ENCODE measurements around the gene CFAP299.

CFAP299 gene

DNA sequence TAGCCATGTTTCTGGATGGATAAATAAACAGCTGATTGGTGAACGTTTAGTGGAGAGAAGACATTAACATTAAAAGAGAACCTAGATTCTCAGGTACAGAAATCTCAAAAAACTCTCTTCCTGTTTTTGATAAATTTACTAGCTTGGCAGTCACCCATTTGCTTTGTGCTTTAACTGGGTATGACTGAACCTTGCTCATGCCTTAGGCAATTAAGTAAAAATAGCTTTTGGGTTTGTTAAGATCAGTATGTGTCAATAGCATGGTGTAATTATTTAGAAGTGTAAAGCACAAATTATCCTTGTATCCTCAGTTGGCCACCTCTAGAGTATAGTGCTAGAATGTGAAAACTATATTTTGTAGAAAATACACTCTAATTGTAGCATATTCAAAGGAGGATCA, 200.0 kb downstream of the CFAP299 start:
- Histone ChIP-seq H3K36me3 (no peaks in the 10 kb centered on the region), H3K4me2 (no peak overlapping the region), H3K9me3 (replicated peaks in 1 of 11) (no peaks in the 10 kb centered on the region; a peak in 1 of 22 replicates), H3K9ac (no peak overlapping the region), H3K27me3 (no peaks in the 10 kb centered on the region), H3K27ac (no peak overlapping the region), H4K20me1 (no peaks in the 10 kb centered on the region), H3K4me1 (peaks cover 0 to 18% (median 11%) of the 10 kb centered on the region in 10 experiments; a peak in 9 of 20 replicates), H3K4me3 (no peak overlapping the region)
- no peak for TF ChIP-seq Cebpa-rat (IDR thresholded peaks at IDR 0.05)

DNA sequence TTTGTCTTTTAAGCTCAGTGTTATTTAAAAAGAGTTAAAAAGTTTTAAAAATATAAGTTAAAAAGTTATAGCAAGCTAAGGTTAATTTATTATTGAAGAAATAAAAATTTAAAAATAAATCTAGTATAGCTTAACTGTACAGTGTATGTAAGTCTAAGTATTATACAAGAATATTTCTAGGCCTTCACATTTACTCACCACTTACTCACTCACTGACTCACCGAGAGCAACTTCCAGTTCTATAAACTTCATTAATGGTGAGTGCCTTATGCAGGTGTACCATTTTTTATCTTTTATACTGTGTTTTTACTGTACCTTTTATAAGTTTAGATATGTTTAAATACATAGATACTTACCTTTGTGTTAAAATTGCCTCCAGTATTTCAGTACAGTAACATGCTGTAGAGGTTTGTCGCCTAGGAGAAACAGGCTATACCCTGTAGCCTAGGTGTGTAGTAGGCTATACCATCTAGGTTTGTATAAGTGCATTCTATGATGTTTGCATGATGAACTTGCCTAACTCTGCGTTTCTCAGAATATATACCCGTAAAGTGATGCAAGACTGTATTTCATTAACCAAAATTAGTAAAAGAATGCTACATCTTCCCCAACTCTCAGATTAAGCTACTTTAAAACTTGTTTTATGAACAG, 202.9 kb downstream of the CFAP299 start:
- H3K4me3 ChIP-seq: no peak overlapping the region
- no peaks in the 10 kb centered on the region for H3K36me3 ChIP-seq
- H3K4me1 ChIP-seq: peaks cover 0 to 4% (median 0%) of the 10 kb centered on the region in 10 experiments; a peak in 4 of 20 replicates
- H3K9me3 ChIP-seq (replicated peaks in 1 of 11): peaks cover 0 to 7% (median 0%) of the 10 kb centered on the region in 11 experiments; a peak in 3 of 22 replicates
- no peak overlapping the region for H3K27ac ChIP-seq
- TF ChIP-seq Cebpa-rat (IDR thresholded peaks at IDR 0.05): no peak
- no peaks in the 10 kb centered on the region for H4K20me1 ChIP-seq
- H3K9ac ChIP-seq: no peak overlapping the region
- H3K4me2 ChIP-seq: no peak overlapping the region
- H3K27me3 ChIP-seq: no peaks in the 10 kb centered on the region

DNA sequence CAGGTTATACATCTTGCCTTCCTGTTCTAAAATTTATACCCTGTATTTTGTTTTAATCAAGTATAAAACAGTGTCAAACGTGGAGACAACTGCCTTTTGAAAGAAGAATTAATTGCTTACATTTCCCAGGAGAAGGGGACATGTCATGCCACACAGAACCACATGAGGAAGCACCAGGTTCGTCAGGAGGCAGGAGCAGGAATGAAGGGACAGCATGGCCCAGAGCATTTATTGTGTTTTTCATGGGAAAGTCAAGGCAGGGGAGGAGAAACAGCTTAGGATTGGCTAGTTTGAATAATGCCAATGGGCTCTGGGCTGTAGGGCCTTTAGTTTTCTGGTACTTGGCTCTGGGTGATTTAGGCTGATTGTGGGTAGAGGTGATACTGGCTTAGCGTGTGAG, 203.7 kb downstream of the CFAP299 start:
- H3K9me3 ChIP-seq (replicated peaks in 1 of 11): peaks cover 0 to 7% (median 0%) of the 10 kb centered on the region in 11 experiments; a peak in 3 of 22 replicates
- peaks cover 0 to 4% (median 0%) of the 10 kb centered on the region in 10 experiments; a peak in 3 of 20 replicates for H3K4me1 ChIP-seq
- no peak overlapping the region for H3K4me2 ChIP-seq
- H3K27ac ChIP-seq: no peak overlapping the region
- H3K36me3 ChIP-seq: no peaks in the 10 kb centered on the region
- no peak for TF ChIP-seq Cebpa-rat (IDR thresholded peaks at IDR 0.05)
- no peaks in the 10 kb centered on the region for H4K20me1 ChIP-seq
- H3K4me3 ChIP-seq: no peak overlapping the region
- no peaks in the 10 kb centered on the region for H3K27me3 ChIP-seq
- H3K9ac ChIP-seq: no peak overlapping the region

DNA sequence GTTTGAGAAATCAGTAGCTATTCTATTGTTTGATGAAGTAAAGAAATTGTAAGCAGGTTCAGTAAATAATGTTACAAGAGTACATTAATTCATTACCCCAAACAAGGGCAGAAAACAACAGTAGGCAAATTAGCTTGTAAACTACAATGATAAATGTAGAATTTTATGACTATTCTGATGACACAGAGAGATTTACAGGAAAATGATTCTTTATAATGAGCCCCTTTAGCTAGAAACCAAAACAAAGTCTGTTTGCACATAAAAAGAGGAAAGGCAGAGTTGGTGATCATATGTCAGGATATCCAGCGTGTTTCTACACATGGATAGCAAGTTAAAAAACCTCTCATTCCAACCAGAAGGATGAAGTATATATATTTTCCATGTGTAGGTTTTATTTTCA, 204.8 kb downstream of the CFAP299 start:
- no peak overlapping the region for H3K27ac ChIP-seq
- H4K20me1 ChIP-seq: no peaks in the 10 kb centered on the region
- peaks cover 0 to 4% (median 0%) of the 10 kb centered on the region in 10 experiments; a peak in 3 of 20 replicates for H3K4me1 ChIP-seq
- TF ChIP-seq Cebpa-rat (IDR thresholded peaks at IDR 0.05): no peak
- H3K36me3 ChIP-seq: no peaks in the 10 kb centered on the region
- no peaks in the 10 kb centered on the region for H3K27me3 ChIP-seq
- H3K4me3 ChIP-seq: no peak overlapping the region
- H3K4me2 ChIP-seq: no peak overlapping the region
- H3K9me3 ChIP-seq (replicated peaks in 1 of 11): peaks cover 0 to 7% (median 0%) of the 10 kb centered on the region in 11 experiments; a peak in 3 of 22 replicates
- no peak overlapping the region for H3K9ac ChIP-seq

DNA sequence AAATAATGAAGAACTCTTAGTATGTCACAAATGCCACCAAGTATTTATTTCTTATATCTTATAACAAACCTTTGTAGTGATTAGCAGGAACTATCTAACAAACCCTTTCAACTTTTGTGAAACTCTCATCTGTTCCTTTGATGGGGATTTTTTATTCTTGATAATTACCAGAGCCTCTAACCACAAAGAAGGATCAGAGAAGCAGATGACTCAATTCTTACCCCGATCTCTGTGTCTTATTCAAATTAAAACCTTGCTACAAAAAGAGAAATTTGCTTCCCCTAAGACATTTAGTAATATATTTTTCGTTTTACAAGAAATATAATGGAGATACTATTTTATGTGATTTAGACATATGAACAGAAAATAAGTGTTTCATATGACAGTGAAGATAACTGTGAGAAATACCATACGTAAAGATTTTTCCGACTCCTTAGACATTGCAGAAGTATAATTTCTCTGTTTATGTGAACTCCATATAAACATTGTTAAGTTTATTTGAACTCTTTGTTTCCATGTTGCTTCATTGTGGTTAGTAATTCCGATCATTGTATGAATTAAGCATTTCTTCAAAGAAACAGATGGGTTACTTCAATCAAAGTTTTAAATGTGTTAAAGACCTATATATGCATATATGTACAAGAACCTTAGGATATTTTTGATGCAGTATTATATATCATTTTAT, 205.4 kb downstream of the CFAP299 start:
- Histone ChIP-seq H3K27ac (no peak overlapping the region), H3K4me2 (no peak overlapping the region), H3K9ac (no peak overlapping the region), H3K9me3 (replicated peaks in 1 of 11) (peaks cover 0 to 7% (median 0%) of the 10 kb centered on the region in 11 experiments; a peak in 3 of 22 replicates), H3K27me3 (no peaks in the 10 kb centered on the region), H3K4me1 (peaks cover 0 to 4% (median 0%) of the 10 kb centered on the region in 10 experiments; a peak in 3 of 20 replicates), H4K20me1 (no peaks in the 10 kb centered on the region), H3K4me3 (no peak overlapping the region), H3K36me3 (no peaks in the 10 kb centered on the region)
- no peak for TF ChIP-seq Cebpa-rat (IDR thresholded peaks at IDR 0.05)

DNA sequence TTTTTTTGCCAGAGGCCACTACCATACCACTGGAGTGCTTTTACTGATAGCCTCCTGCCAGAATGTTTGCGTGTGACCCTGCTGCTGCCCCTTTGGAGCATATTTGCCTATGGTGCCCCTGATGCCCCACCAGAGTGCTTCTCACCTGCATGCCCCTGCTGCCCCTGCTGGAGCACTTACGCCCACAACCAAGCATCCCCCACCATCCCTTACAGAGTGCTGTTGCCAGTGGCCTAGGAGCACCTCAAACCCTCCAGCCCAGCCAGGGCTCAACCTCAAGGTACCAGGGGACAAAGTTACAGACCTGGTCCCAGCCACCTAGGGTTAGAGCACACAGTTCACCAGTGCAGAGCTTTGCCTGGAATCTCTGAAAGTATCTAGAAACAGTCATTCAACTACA, 207.2 kb downstream of the CFAP299 start:
- TF ChIP-seq Cebpa-rat (IDR thresholded peaks at IDR 0.05): no peak
- H3K9me3 ChIP-seq (replicated peaks in 1 of 11): peaks cover 0 to 7% (median 0%) of the 10 kb centered on the region in 11 experiments; a peak in 3 of 22 replicates
- H3K27me3 ChIP-seq: no peaks in the 10 kb centered on the region
- no peak overlapping the region for H3K27ac ChIP-seq
- no peak overlapping the region for H3K4me2 ChIP-seq
- H3K36me3 ChIP-seq: no peaks in the 10 kb centered on the region
- peaks cover 0 to 4% (median 0%) of the 10 kb centered on the region in 10 experiments; a peak in 3 of 20 replicates for H3K4me1 ChIP-seq
- no peaks in the 10 kb centered on the region for H4K20me1 ChIP-seq
- H3K9ac ChIP-seq: no peak overlapping the region
- no peak overlapping the region for H3K4me3 ChIP-seq

- Histone ChIP-seq H3K27me3 (no peaks in the 10 kb centered on the region), H3K27ac (no peak overlapping the region), H3K4me1 (no peaks in the 10 kb centered on the region), H3K36me3 (no peaks in the 10 kb centered on the region), H3K4me3 (no peak overlapping the region), H3K9ac (no peak overlapping the region), H3K4me2 (no peak overlapping the region), H4K20me1 (no peaks in the 10 kb centered on the region), H3K9me3 (replicated peaks in 1 of 11) (peaks cover 8 to 28% (median 18%) of the 10 kb centered on the region in 11 experiments; a peak in 18 of 22 replicates)
- TF ChIP-seq Cebpa-rat (IDR thresholded peaks at IDR 0.05): no peak
Observed at GRCh38 chr4:80560337-80560736, 224.8 kb downstream of the CFAP299 start.

GRCh38 chr4:80566203-80566872, 230.8 kb downstream of the CFAP299 start:
- Histone ChIP-seq H3K9ac (no peak overlapping the region), H3K4me2 (0 out of 22 replicates have a peak overlapping the region, but pooled peaks of 1 of the 11 experiments have one; percentile 16), H4K20me1 (no peaks in the 10 kb centered on the region), H3K9me3 (replicated peaks in 1 of 11) (peaks cover 0 to 16% (median 10%) of the 10 kb centered on the region in 11 experiments; a peak in 14 of 22 replicates), H3K4me1 (no peaks in the 10 kb centered on the region), H3K4me3 (no peak overlapping the region), H3K27me3 (no peaks in the 10 kb centered on the region), H3K27ac (no peak overlapping the region), H3K36me3 (no peaks in the 10 kb centered on the region)
- no peak for TF ChIP-seq Cebpa-rat (IDR thresholded peaks at IDR 0.05)

- TF ChIP-seq Cebpa-rat (IDR thresholded peaks at IDR 0.05): no peak
- H3K27ac ChIP-seq: no peak overlapping the region
- peaks cover 0 to 19% (median 8%) of the 10 kb centered on the region in 11 experiments; a peak in 12 of 22 replicates for H3K9me3 ChIP-seq (replicated peaks in 1 of 11)
- no peaks in the 10 kb centered on the region for H3K36me3 ChIP-seq
- no peaks in the 10 kb centered on the region for H3K27me3 ChIP-seq
- no peak overlapping the region for H3K4me2 ChIP-seq
- H4K20me1 ChIP-seq: no peaks in the 10 kb centered on the region
- H3K4me3 ChIP-seq: no peak overlapping the region
- H3K4me1 ChIP-seq: no peaks in the 10 kb centered on the region
- H3K9ac ChIP-seq: no peak overlapping the region
Observed at GRCh38 chr4:80568891-80569290, 233.4 kb downstream of the CFAP299 start.

Measured in BLaER1 treated with 17β-estradiol and CSF1 and Interleukin-3, amounts not matched to agents 10 nM and 100 nM (cell line).